Cardiac muscle cell (in vitro differentiated cells and primary cell): ENCODE measurements around the gene TRAF7. TPM values are rescaled to one million over a fixed set of nuclear protein-coding genes. Genes with fewer than 3 reads are reported as not detected.

Source experiments
- DNase-seq, 2 donors: peaks; one replicate each; pipeline versions ENCODE4 v3.0.0 to v3.0.0-alpha.2; 2010 to 2017; ENCODE audit warnings: low read depth in 1 of 2, low spot score in 1 of 2
- H3K27ac ChIP-seq: fragments of 200-600 bp; sonication (generic); 2 replicates; pipeline ENCODE4 v1.5.1; 2016
- H3K27me3 ChIP-seq: fragments of 200-600 bp; sonication (generic); 2 replicates; pipeline ENCODE4 v1.6.0; 2016; ENCODE audit warnings: control low read depth
- H3K36me3 ChIP-seq: fragments of 200-600 bp; sonication (generic); 2 replicates; pipeline ENCODE4 v1.5.1; 2016; ENCODE audit warnings: control low read depth
- H3K4me1 ChIP-seq: fragments of 200-600 bp; sonication (generic); 2 replicates; pipeline ENCODE4 v1.8.1; 2017; ENCODE audit warnings: low read depth, mild to moderate bottlenecking, mixed run types
- H3K4me3 ChIP-seq: fragments of 200-600 bp; sonication (generic); 2 replicates; pipeline ENCODE4 v1.5.1; 2016; ENCODE audit warnings: mild to moderate bottlenecking
- H3K9me3 ChIP-seq: fragments of 200-600 bp; sonication (generic); 2 replicates; pipeline ENCODE4 v1.5.1; 2017; ENCODE audit warnings: low read depth, mild to moderate bottlenecking, control low read depth
- polyA plus RNA-seq: library from polyadenylated mRNA; unstranded; fragments of >200 nt; fragmentation: Nextera tagmentation; extraction: Ambion mirVana; gene quantifications from 2 replicates; pipeline ENCODE4 v1.2.1, GENCODE V29; 2016
- total RNA-seq: library from RNA; depleted of rRNA; stranded (reverse); fragments of >200 nt; gene quantifications from 2 replicates; pipeline ENCODE4 v1.2.3, GENCODE V29; 2016
- TF ChIP-seq, protein P1 (sequence below): IDR thresholded peaks from 2 replicates; pipeline ENCODE4 v1.5.1; 2012; ENCODE audit warnings: low read depth, mild to moderate bottlenecking, low read length

TRAF7 gene
- total and polyA plus RNA-seq, 2 experiments from 2014 or later = 37.4 to 67.5 TPM

DNA sequence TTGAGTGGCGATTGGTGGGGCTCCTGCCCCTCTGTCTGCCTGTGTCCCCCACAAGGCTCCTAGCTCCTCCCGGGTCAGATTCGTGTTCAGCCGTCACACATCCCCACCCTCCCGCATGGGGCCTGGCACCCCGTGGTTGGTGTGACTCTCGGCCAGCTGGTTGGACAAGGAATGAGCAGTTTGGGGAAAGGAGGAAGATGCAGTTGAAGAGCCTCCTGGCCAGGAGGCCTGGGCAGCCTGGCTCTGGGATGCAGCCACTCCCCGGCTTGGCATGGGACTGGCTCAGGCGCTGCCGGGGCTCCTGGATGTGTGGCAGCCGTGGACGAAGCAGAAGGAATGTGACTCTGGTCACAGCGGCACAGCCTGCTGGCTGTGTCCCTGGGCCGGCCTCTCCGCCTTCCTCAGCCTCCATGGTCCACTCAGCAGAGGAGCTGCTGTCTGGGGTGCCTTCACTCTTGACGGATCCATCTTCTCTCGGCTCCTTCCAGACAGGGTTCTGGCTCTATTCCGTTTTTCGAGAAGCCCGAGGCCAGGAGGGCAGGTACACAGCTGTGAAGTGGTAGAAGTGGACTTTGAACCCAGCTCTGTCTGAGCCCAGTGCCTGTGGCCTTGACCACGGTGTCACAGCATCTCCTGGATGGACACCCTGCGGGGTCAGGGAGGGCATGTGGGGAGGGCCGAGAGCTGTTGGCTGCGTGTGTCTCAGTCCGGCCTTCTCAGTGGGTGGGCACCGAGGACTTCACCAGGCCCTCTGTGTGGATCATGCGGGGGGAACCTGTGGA, 2.1 kb downstream of the TRAF7 start:
- TF ChIP-seq, protein P1, sequence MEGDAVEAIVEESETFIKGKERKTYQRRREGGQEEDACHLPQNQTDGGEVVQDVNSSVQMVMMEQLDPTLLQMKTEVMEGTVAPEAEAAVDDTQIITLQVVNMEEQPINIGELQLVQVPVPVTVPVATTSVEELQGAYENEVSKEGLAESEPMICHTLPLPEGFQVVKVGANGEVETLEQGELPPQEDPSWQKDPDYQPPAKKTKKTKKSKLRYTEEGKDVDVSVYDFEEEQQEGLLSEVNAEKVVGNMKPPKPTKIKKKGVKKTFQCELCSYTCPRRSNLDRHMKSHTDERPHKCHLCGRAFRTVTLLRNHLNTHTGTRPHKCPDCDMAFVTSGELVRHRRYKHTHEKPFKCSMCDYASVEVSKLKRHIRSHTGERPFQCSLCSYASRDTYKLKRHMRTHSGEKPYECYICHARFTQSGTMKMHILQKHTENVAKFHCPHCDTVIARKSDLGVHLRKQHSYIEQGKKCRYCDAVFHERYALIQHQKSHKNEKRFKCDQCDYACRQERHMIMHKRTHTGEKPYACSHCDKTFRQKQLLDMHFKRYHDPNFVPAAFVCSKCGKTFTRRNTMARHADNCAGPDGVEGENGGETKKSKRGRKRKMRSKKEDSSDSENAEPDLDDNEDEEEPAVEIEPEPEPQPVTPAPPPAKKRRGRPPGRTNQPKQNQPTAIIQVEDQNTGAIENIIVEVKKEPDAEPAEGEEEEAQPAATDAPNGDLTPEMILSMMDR = no peak
- no peak overlapping the region for H3K4me3 ChIP-seq
- no peak for DNase-seq

DNA sequence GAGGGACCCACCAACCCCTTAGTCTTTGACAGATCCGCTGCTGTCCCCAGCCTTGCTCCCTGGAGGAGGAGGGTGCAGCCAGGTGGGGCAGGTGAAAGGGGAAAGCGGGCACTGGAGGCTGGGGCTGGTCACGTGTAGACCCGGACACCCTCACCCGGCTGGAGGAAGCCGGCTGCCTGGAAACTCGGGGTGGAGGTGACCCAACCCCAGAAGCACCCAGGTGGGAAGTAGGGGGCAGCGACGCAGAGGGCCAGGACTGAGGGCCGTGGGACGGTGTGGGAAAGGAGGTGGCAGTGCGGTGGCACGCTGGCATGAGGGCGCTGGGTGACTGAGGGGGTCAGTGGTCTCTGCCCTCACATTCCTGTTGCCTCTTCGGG, 2.7 kb downstream of the TRAF7 start:
- DNase-seq = no peak
- peaks cover 21% of the 10 kb centered on the region for H3K4me1 ChIP-seq
- H3K4me3 ChIP-seq = no peak overlapping the region
- TF ChIP-seq, protein P1 = no peak
- no peaks in the 10 kb centered on the region for H3K9me3 ChIP-seq
- no peaks in the 10 kb centered on the region for H3K36me3 ChIP-seq
- no peaks in the 10 kb centered on the region for H3K27me3 ChIP-seq
- no peak overlapping the region for H3K27ac ChIP-seq

More for the DNA sequence above, 2.1 kb downstream of the TRAF7 start:
- Histone ChIP-seq H3K9me3 (no peaks in the 10 kb centered on the region), H3K27ac (no peak overlapping the region), H3K36me3 (no peaks in the 10 kb centered on the region), H3K27me3 (no peaks in the 10 kb centered on the region), H3K4me1 (peaks cover 27% of the 10 kb centered on the region)

DNA sequence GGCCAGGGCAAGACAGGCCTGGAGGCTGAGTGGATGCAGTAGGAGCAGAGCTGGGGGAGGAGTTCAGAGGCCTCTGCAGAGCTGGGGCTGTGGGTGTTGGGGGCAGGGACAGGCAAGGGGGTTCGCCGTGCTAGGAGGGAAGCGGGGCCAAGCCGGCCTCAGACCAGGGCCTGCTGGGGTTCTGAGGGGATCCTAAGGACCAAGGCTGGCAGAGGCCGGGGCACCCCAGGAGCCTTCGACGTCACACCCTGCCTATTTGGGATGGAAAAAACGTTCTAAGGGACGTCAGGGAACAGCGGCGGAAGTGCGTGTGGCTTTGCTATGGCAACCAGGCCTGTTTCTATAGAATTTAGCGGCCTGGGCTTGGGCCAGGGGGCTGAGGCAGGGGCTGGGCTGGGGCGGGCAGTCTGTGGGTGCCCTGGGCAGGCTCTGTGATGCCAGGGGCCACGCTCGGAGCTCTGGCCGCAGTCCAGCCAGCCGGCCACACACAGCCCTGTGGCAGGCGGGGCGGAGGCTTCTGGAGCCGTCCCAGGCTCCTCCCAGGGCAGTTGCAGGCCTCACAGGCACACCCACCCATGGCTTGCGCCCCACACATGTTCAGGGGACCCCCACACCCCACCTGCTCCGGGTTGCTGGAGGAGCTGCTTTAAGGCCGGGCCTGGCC, 3.7 kb downstream of the TRAF7 start:
- peaks cover 13% of the 10 kb centered on the region for H3K4me1 ChIP-seq
- H3K27me3 ChIP-seq = no peaks in the 10 kb centered on the region
- no peak overlapping the region for H3K4me3 ChIP-seq
- no peaks in the 10 kb centered on the region for H3K9me3 ChIP-seq
- H3K36me3 ChIP-seq = no peaks in the 10 kb centered on the region
- DNase-seq = peak in 1 of 2 donors; percentile 80
- TF ChIP-seq, protein P1 = no peak
- H3K27ac ChIP-seq = no peak overlapping the region

DNA sequence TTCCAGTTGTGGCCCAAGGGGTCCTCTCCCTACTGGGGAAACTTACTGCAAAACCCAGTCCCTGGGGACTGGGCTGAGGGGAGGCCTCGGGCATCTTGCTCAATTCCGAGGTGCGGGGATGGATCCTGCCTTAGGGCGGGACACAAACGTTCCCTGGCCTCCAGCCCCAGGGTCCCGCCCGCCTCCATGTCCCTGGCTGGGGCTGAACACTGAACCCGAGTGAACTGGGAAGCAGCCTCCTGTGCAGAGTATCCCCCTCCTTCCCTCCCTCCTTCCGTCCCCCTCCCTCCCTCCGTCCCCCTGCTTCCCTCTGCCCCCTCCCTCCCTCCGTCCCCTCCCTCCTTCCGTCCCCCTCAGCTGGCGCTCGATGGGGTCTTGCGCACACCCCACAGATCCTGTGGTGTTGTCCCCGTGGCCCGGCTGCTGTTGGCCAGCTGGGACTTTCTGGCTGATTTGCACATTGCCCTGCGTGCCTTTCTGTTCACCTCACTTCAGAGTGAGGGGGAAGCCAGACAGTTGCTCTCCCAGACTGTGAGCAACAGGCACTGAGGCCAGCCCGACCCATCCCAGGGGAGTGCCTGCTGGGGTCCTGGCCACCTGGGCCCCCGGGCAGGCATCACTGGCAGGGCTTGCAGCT, 5.5 kb downstream of the TRAF7 start:
- Histone ChIP-seq H3K36me3 (no peaks in the 10 kb centered on the region), H3K27ac (no peak overlapping the region), H3K27me3 (no peaks in the 10 kb centered on the region), H3K4me1 (peaks cover 13% of the 10 kb centered on the region), H3K4me3 (no peak overlapping the region), H3K9me3 (no peaks in the 10 kb centered on the region)
- peak in 1 of 2 donors; percentile 54 for DNase-seq
- TF ChIP-seq, protein P1 = no peak

DNA sequence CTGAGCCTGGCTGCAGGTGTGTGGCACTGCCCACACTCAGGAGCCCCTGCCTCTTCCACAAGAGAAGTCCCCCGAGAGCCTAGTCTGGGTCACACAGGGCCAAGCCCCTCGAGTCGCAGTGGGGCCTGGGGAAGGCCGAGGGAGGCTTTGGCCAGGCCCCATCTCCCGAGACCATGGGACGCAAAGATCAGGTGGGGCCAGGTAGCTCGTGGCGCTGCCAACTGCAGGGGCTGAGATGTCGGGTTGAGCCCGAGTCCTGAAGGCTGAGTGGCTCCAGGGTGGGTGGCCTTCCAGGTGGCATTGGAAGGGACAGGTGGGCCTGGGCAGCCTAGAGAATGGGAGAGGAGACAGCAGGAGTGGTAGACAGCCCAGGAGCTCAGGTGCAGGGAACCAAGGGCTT, 6.3 kb downstream of the TRAF7 start:
- DNase-seq = no peak
- no peak overlapping the region for H3K27ac ChIP-seq
- peaks cover 5% of the 10 kb centered on the region for H3K4me1 ChIP-seq
- H3K27me3 ChIP-seq = no peaks in the 10 kb centered on the region
- TF ChIP-seq, protein P1 = no peak
- H3K36me3 ChIP-seq = no peaks in the 10 kb centered on the region
- no peak overlapping the region for H3K4me3 ChIP-seq
- H3K9me3 ChIP-seq = no peaks in the 10 kb centered on the region
